GM18858 (cell line): ENCODE measurements around the gene CST5.
"Not testable (repeated sequence)": the region's sequence is repeated elsewhere in the genome, so short reads cannot be mapped to it uniquely, and the experiment has no call there.

Experiments used
- ATAC-seq: cut with Tn5 transposase; IDR thresholded peaks from one replicate; pipeline ENCODE4 v1.9.1; 2021; ENCODE audit not compliant: unreplicated experiment

CST5 gene

GRCh38 chr20:23890867-23891266 lies 11.3 kb upstream of the CST5 start:
- ATAC-seq, result not testable (repeated sequence)

- ATAC-seq, result no peak
These were observed 10.2 kb upstream of the CST5 start for GRCh38 chr20:23889775-23890187.

GRCh38 chr20:23887856-23888255 lies 8.3 kb upstream of the CST5 start:
- no peak for ATAC-seq

GRCh38 chr20:23884771-23885162 lies 5.2 kb upstream of the CST5 start:
- ATAC-seq, result no peak

- no peak for ATAC-seq
These were observed 4.7 kb upstream of the CST5 start for GRCh38 chr20:23884136-23884770.

GRCh38 chr20:23881371-23881770 lies 1.8 kb upstream of the CST5 start:
- ATAC-seq, result no peak

- ATAC-seq, result no peak
These were observed 869 bp upstream of the CST5 start for GRCh38 chr20:23880417-23880816.

GRCh38 chr20:23879811-23880374 lies 345 bp upstream of the CST5 start:
- no peak for ATAC-seq

- no peak for ATAC-seq
These were observed 761 bp downstream of the CST5 start for GRCh38 chr20:23878787-23879186.

GRCh38 chr20:23878016-23878542 lies 1.5 kb downstream of the CST5 start:
- ATAC-seq, result not testable (repeated sequence)

GRCh38 chr20:23877524-23877923 lies 2.0 kb downstream of the CST5 start:
- ATAC-seq, result no peak

GRCh38 chr20:23875606-23876237 lies 3.8 kb downstream of the CST5 start:
- no peak for ATAC-seq

GRCh38 chr20:23874747-23875146 lies 4.8 kb downstream of the CST5 start:
- ATAC-seq, result no peak

GRCh38 chr20:23873370-23874015 lies 6.1 kb downstream of the CST5 start:
- ATAC-seq, result no peak

GRCh38 chr20:23872065-23872464 lies 7.5 kb downstream of the CST5 start:
- no peak for ATAC-seq

GRCh38 chr20:23870461-23870860 lies 9.1 kb downstream of the CST5 start:
- no peak for ATAC-seq

GRCh38 chr20:23869520-23869919 lies 10.0 kb downstream of the CST5 start:
- ATAC-seq, result no peak

- ATAC-seq, result no peak
These were observed 11.2 kb downstream of the CST5 start for GRCh38 chr20:23868321-23868720.

GRCh38 chr20:23867152-23867776 lies 12.3 kb downstream of the CST5 start:
- no peak for ATAC-seq

GRCh38 chr20:23860771-23861170 lies 18.8 kb downstream of the CST5 start:
- ATAC-seq, result not testable (repeated sequence)

- no peak for ATAC-seq
These were observed 21.5 kb downstream of the CST5 start for GRCh38 chr20:23857962-23858595.
